Trophoblast cell (in vitro differentiated cells and primary cell): Measurements from ENCODE around the gene CERS1.
A peak's percentile ranks its signal among the peaks of the same experiment; 100 is the strongest.

Experiments
- DNase-seq, 2 donors: peaks; one replicate each; pipeline ENCODE4 v3.0.0-alpha.2; 2016
- H2AFZ ChIP-seq: 2 replicates; pipeline ENCODE4 v1.6.1; 2013; ENCODE audit warnings: low read length, moderate library complexity, mild to moderate bottlenecking; ENCODE audit not compliant: insufficient read depth, poor library complexity
- H2AK5ac ChIP-seq: 2 replicates; pipeline ENCODE4 v1.6.1; 2013; ENCODE audit warnings: mild to moderate bottlenecking, low read length
- H2BK120ac ChIP-seq: 2 replicates; pipeline ENCODE4 v1.6.1; 2013; ENCODE audit warnings: low read length, mild to moderate bottlenecking, moderate library complexity; ENCODE audit not compliant: insufficient read depth, poor library complexity
- H2BK12ac ChIP-seq: 2 replicates; pipeline ENCODE4 v1.6.1; 2013; ENCODE audit warnings: mild to moderate bottlenecking, low read length, moderate library complexity
- H2BK5ac ChIP-seq: 2 replicates; pipeline ENCODE4 v1.6.1; 2013; ENCODE audit warnings: low read length, low read depth, moderate library complexity, mild to moderate bottlenecking; ENCODE audit not compliant: poor library complexity
- H3K14ac ChIP-seq: 2 replicates; pipeline ENCODE4 v1.6.1; 2013; ENCODE audit warnings: mild to moderate bottlenecking, low read length
- H3K18ac ChIP-seq: 2 replicates; pipeline ENCODE4 v1.6.1; 2013; ENCODE audit warnings: mild to moderate bottlenecking, low read length
- H3K23ac ChIP-seq: 2 replicates; pipeline ENCODE4 v1.6.1; 2013; ENCODE audit warnings: low read length
- H3K27ac ChIP-seq: 2 replicates; pipeline ENCODE4 v1.5.1; 2013; ENCODE audit warnings: low read depth, mild to moderate bottlenecking, inconsistent platforms, low read length, moderate library complexity
- H3K27me3 ChIP-seq: 2 replicates; pipeline ENCODE4 v1.6.1; 2013; ENCODE audit warnings: inconsistent platforms, mild to moderate bottlenecking, low read length, moderate library complexity; ENCODE audit not compliant: insufficient read depth
- H3K36me3 ChIP-seq, 2 experiments: 1 replicate in 1 of 2; 2 replicates in 1 of 2; pipeline ENCODE4 v1.6.1; 2013; ENCODE audit warnings: low read length in 2 of 2, mild to moderate bottlenecking in 2 of 2, moderate library complexity in 1 of 2; ENCODE audit not compliant: insufficient read depth in 2 of 2, control insufficient read depth in 1 of 2
- H3K4ac ChIP-seq: 2 replicates; pipeline ENCODE4 v1.6.1; 2013; ENCODE audit warnings: low read depth, mild to moderate bottlenecking, low read length, moderate library complexity
- H3K4me1 ChIP-seq, 2 experiments: 1 replicate in 1 of 2; 2 replicates in 1 of 2; pipeline ENCODE4 v1.6.1; 2013; ENCODE audit warnings: low read length in 2 of 2, mild to moderate bottlenecking in 2 of 2, moderate library complexity in 1 of 2; ENCODE audit not compliant: insufficient read depth in 2 of 2, control insufficient read depth in 1 of 2
- H3K4me2 ChIP-seq: 2 replicates; pipeline ENCODE4 v1.6.1; 2013; ENCODE audit warnings: inconsistent platforms, mild to moderate bottlenecking, low read length, moderate library complexity
- H3K4me3 ChIP-seq: 2 replicates; pipeline ENCODE4 v1.5.1; 2013; ENCODE audit warnings: mild to moderate bottlenecking, low read depth, low read length, inconsistent platforms
- H3K79me1 ChIP-seq: one replicate; pipeline ENCODE4 v1.6.1; 2013; ENCODE audit warnings: low read length
- H3K79me2 ChIP-seq: 2 replicates; pipeline ENCODE4 v1.6.1; 2013; ENCODE audit warnings: low read length, mild to moderate bottlenecking; ENCODE audit not compliant: control insufficient read depth, insufficient read depth, poor library complexity
- H3K9ac ChIP-seq: 2 replicates; pipeline ENCODE4 v1.6.1; 2013; ENCODE audit warnings: mild to moderate bottlenecking, low read length
- H3K9me3 ChIP-seq: 2 replicates; pipeline ENCODE4 v1.6.1; 2013; ENCODE audit warnings: low read depth, mild to moderate bottlenecking, control low read depth, inconsistent platforms, low read length; ENCODE audit not compliant: insufficient read depth
- H4K12ac ChIP-seq: 2 replicates; pipeline ENCODE4 v1.6.1; 2013; ENCODE audit warnings: low read depth, mild to moderate bottlenecking, low read length, moderate library complexity
- H4K8ac ChIP-seq: 2 replicates; pipeline ENCODE4 v1.6.1; 2013; ENCODE audit warnings: low read depth, mild to moderate bottlenecking, low read length, moderate library complexity
- H4K91ac ChIP-seq: one replicate; pipeline ENCODE4 v1.6.1; 2013; ENCODE audit warnings: low read depth, mild to moderate bottlenecking, low read length, moderate library complexity
- WGBS: extraction: QIAGEN DNeasy Blood & Tissue Kit; methylation state at CpG from one replicate; pipeline ENCODE4 v1.1.7; 2013; ENCODE audit warnings: missing lambda C conversion rate; ENCODE audit not compliant: insufficient read length, insufficient coverage; ENCODE audit errors: extremely low coverage; 5-methylcytosine and 5-hydroxymethylcytosine counted together

CERS1 gene

DNA sequence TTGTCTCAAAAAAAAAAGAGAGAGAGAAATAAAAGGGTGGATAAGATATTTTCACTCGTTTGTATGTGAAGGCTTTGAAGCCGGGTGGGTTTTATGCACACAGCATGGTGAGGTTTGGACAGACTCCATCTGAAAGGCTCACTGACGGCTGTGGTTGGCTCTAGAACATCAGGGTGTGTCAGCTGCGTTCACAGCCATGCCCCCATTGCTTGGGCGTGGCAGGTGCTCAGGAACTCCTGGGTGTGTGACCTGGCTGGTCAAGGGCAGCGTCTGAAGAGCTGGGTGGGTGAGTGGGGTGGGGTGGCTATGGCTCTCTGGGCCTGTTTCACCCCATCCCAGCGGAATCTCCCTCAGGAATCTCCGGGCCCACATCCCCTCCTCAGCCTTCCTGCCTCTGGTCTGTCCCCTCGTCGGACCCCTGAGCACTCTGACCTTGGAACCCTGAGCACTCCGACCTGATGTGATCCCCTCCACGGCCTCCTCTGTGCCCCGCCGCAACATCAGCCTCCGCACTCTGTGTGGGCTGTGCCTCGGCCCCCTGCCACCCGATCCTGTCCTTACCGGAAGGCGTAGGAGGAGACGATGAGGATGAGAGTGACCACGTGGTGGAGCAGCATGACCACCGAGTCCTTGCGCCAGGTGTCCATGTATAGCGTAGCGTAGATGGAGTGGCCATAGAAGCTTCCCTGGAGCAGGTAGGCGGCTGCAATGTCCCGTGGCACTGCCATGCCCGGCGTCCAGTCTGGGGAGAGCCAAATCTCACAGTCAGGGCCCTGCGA lies 12.2 kb downstream of the CERS1 start:
- Histone ChIP-seq H3K23ac (no peak overlapping the region), H3K4me3 (no peak overlapping the region), H3K27me3 (no peaks in the 10 kb centered on the region), H3K36me3 (peaks cover 0 to 4% of the 10 kb centered on the region in 2 experiments), H3K9me3 (peaks cover 2% of the 10 kb centered on the region), H3K79me2 (no peaks in the 10 kb centered on the region), H3K4me1 (no peaks in the 10 kb centered on the region), H2BK12ac (no peak overlapping the region), H3K4ac (no peak overlapping the region), H2BK120ac (no peak overlapping the region), H3K9ac (no peak overlapping the region), H3K79me1 (no peaks in the 10 kb centered on the region), H4K12ac (no peak overlapping the region), H2AK5ac (no peak overlapping the region), H4K91ac (no peak overlapping the region), H3K18ac (no peak overlapping the region), H2BK5ac (no peak overlapping the region), H4K8ac (no peak overlapping the region), H3K14ac (no peak overlapping the region), H3K4me2 (no peak overlapping the region), H2AFZ (no peak overlapping the region), H3K27ac (no peak overlapping the region)
- WGBS = no CpG with 5 or more reads among the region's 30 CpGs
- peak in 1 of 2 donors; percentile 40 for DNase-seq

DNA sequence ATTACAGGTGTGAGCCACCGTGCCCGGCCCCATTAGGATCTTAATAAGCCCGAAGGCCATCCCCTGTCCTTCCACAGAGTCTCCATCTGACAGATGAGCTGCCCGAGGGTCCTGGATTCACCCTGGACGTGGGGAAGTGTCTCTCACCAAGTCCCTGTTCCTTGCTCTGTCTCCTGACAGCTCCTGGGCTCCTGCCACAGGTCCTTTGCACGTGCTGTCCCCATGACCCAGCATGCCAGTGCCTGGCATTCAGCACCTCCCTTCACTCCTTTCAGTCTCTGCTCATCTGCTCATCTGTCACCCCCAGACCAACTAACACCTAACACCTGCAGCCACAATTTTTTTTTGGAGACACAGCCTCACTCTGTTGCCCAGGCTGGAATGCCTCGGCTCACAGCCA lies 14.5 kb downstream of the CERS1 start:
- Histone ChIP-seq H3K79me2 (no peaks in the 10 kb centered on the region), H2BK12ac (no peak overlapping the region), H3K9me3 (peaks cover 5% of the 10 kb centered on the region), H3K27ac (no peak overlapping the region), H3K79me1 (no peaks in the 10 kb centered on the region), H3K23ac (no peak overlapping the region), H2BK120ac (no peak overlapping the region), H3K9ac (no peak overlapping the region), H4K12ac (no peak overlapping the region), H3K18ac (no peak overlapping the region), H4K8ac (no peak overlapping the region), H2BK5ac (no peak overlapping the region), H3K4me2 (no peak overlapping the region), H3K27me3 (no peaks in the 10 kb centered on the region), H4K91ac (no peak overlapping the region), H3K36me3 (peaks cover 4 to 6% of the 10 kb centered on the region in 2 experiments), H2AK5ac (no peak overlapping the region), H3K4me1 (no peaks in the 10 kb centered on the region), H3K14ac (no peak overlapping the region), H3K4ac (no peak overlapping the region), H3K4me3 (no peak overlapping the region), H2AFZ (no peak overlapping the region)
- DNase-seq = no peak
- WGBS = no CpG with 5 or more reads among the region's 7 CpGs

DNA sequence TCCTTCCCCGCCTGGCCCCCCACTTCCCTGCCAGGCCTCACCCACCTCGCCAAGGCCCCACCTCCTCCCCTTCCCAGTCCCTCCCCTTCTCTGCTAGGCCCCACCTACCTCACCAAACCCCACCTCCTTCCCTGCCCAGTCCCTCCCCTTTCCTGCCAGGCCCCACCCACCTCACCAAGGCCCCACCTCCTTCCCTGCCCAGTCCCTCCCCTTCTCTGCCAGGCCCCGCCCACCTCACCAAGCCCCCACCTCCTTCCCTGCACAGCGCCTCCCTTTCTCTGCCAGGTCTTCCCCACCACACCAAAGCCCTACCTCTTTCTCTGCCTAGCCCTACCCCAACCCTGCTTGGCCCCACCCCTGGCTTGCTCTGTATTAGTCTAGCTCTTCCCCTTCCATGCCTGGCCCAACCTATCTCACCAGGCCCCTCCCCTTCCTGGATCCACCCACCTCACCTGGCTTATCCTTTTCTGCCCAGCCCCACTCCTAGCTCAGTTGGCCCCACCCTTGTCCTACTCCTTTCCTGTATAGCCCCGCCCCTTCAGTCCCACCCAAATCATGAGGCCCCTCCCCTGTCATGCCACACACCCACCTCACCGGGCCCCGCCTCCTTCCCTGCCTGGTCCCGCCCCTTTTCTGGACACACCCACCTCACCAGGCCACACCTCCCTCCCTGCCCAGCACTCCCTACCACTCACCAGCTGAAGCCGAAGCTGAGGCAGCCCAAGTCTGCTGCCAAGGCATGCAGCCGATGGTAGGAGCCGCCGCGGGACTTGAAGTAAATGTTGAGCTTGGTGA lies 16.2 kb downstream of the CERS1 start:
- DNase-seq = no peak
- WGBS = no CpG with 5 or more reads among the region's 13 CpGs
- H3K36me3 ChIP-seq = peaks cover 4 to 6% of the 10 kb centered on the region in 2 experiments
- no peak overlapping the region for H3K4me2 ChIP-seq
- H3K23ac ChIP-seq = no peak overlapping the region
- H2BK120ac ChIP-seq = no peak overlapping the region
- H3K18ac ChIP-seq = no peak overlapping the region
- no peak overlapping the region for H3K14ac ChIP-seq
- H2BK5ac ChIP-seq = no peak overlapping the region
- H3K4me3 ChIP-seq = no peak overlapping the region
- no peak overlapping the region for H4K91ac ChIP-seq
- no peak overlapping the region for H2AK5ac ChIP-seq
- H3K79me1 ChIP-seq = no peaks in the 10 kb centered on the region
- no peak overlapping the region for H4K8ac ChIP-seq
- H2BK12ac ChIP-seq = no peak overlapping the region
- H4K12ac ChIP-seq = no peak overlapping the region
- no peak overlapping the region for H3K4ac ChIP-seq
- no peak overlapping the region for H3K9ac ChIP-seq
- no peaks in the 10 kb centered on the region for H3K79me2 ChIP-seq
- H3K27me3 ChIP-seq = no peaks in the 10 kb centered on the region
- no peak overlapping the region for H2AFZ ChIP-seq
- no peaks in the 10 kb centered on the region for H3K4me1 ChIP-seq
- H3K27ac ChIP-seq = no peak overlapping the region
- peaks cover 5% of the 10 kb centered on the region for H3K9me3 ChIP-seq

DNA sequence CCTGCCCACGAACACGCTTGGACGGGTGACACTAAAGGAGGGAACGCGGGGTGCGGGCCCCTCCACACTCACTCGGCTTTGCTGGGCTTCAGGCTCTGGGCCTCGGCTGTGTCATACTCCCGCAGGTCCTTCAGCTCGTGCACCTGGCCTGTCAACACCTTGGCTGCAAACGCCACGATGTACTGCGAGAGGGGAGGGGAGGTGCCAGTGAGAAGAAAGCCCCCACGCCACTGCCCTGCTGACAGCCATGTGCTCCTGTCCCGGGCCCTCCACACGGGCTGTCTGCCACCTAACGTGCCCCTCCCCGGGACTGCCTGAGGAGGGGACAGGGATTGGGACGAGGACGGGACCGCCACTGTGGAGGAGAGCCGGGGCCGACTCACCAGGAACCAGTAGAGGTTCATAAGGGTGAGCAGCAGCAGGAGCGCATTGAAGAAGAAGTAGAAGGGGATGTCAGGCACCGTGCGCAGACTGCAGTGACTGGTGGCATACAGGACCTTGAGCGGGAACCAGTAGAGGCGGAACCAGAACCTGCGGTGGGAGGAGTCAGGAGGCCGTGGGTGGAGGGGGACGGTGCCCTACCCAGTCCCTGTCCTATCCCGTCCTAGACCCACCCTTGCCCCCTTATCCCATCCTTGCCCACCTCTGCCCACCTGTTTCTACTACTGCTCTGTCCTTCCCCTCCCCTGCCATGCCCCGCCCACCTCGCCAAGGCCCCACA lies 16.9 kb downstream of the CERS1 start:
- H4K8ac ChIP-seq = no peak overlapping the region
- H3K4ac ChIP-seq = no peak overlapping the region
- peaks cover 7 to 8% of the 10 kb centered on the region in 2 experiments for H3K36me3 ChIP-seq
- H4K91ac ChIP-seq = no peak overlapping the region
- no peak overlapping the region for H2BK12ac ChIP-seq
- H3K14ac ChIP-seq = no peak overlapping the region
- no peak overlapping the region for H2BK5ac ChIP-seq
- H2BK120ac ChIP-seq = no peak overlapping the region
- WGBS = no CpG with 5 or more reads among the region's 34 CpGs
- H2AK5ac ChIP-seq = no peak overlapping the region
- H3K18ac ChIP-seq = no peak overlapping the region
- no peaks in the 10 kb centered on the region for H3K79me1 ChIP-seq
- no peak overlapping the region for H3K27ac ChIP-seq
- H3K9ac ChIP-seq = no peak overlapping the region
- no peak overlapping the region for H3K4me3 ChIP-seq
- H4K12ac ChIP-seq = no peak overlapping the region
- DNase-seq = no peak
- H3K27me3 ChIP-seq = no peaks in the 10 kb centered on the region
- H3K4me1 ChIP-seq = no peaks in the 10 kb centered on the region
- H3K9me3 ChIP-seq = peaks cover 5% of the 10 kb centered on the region
- H3K23ac ChIP-seq = no peak overlapping the region
- H3K4me2 ChIP-seq = no peak overlapping the region
- H2AFZ ChIP-seq = no peak overlapping the region
- no peaks in the 10 kb centered on the region for H3K79me2 ChIP-seq
